Gastroesophageal sphincter (tissue), 3 donors: ENCODE results near the gene ACTN4.

ENCODE experiments used
- POLR2A ChIP-seq, 2 donors: fragments of 450-650 bp; IDR thresholded peaks; one replicate each; pipeline ENCODE4 v1.6.1; 2017; ENCODE audit warnings: antibody characterized with exemption in 2 of 2, mild to moderate bottlenecking in 2 of 2, moderate library complexity in 1 of 2
- POLR2AphosphoS5 ChIP-seq: sonication (generic); formaldehyde crosslinking; IDR thresholded peaks from one replicate; pipeline ENCODE4 v1.6.1; 2017; ENCODE audit warnings: antibody characterized with exemption
- TF ChIP-seq, protein P1 (sequence below), 4 experiments: fragments of 200-600 bp in 2 of 4; fragments of 450-650 bp in 2 of 4; sonication (generic) in 1 of 4; IDR thresholded peaks; one replicate each; pipeline ENCODE4 v1.5.1; 2017 to 2019; ENCODE audit warnings: antibody characterized with exemption in 4 of 4, mild to moderate bottlenecking in 2 of 4, moderate library complexity in 2 of 4

DNA sequence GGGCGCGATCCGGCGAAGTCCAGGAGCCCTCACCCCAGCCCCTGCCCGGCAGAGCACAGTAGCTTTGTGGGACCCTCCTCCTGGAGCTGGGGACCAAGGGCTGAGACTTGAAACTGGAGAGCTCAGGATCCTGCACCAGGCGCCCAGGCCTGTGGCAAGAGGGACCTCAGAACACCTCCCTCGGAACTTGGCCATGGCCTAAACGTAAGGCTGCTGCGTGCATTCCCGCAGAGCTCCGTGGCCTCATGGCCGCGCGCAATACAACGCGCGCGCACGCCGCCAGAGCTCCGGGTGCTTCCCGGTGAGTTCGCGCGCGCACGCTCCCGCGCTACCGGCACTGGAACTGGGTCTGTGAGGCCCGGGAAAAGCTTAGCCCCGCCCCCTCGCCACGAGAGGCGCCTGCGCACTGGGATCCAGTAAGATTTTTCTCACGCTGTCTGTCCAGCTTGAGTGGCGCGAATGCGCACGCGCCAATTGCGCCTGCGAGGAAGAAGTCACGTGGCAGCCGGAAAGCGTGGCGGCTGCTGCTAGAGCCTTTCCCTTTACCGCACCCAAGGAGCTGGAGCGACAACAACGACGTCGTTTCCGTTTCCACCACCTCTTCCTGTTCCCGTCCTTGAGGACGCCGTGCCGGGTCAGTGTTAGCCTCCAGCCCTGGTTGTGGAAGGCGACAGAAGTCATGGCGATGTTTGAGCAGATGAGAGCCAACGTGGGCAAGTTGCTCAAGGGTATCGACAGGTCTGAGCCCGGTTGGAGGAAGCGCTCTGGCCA is 28.7 kb upstream of the ACTN4 start, which contains the start of gene EIF3K:
- TF ChIP-seq, protein P1, sequence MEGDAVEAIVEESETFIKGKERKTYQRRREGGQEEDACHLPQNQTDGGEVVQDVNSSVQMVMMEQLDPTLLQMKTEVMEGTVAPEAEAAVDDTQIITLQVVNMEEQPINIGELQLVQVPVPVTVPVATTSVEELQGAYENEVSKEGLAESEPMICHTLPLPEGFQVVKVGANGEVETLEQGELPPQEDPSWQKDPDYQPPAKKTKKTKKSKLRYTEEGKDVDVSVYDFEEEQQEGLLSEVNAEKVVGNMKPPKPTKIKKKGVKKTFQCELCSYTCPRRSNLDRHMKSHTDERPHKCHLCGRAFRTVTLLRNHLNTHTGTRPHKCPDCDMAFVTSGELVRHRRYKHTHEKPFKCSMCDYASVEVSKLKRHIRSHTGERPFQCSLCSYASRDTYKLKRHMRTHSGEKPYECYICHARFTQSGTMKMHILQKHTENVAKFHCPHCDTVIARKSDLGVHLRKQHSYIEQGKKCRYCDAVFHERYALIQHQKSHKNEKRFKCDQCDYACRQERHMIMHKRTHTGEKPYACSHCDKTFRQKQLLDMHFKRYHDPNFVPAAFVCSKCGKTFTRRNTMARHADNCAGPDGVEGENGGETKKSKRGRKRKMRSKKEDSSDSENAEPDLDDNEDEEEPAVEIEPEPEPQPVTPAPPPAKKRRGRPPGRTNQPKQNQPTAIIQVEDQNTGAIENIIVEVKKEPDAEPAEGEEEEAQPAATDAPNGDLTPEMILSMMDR (IDR thresholded peaks at IDR 0.05) = peak in 1 of 4 experiments; percentile 17
- peak; percentile 91 for TF ChIP-seq POLR2AphosphoS5
- peak; percentile 57 to 68 for TF ChIP-seq POLR2A (IDR thresholded peaks at IDR 0.05)
